ENCODE measurements around the gene SPTBN5. TPM values are rescaled to one million over a fixed set of nuclear protein-coding genes. Genes with fewer than 3 reads are reported as not detected.

The SPTBN5 gene
- total and polyA plus RNA-seq, 2 donors (not counting 1 experiment from before 2014, with no cell fraction given), result 0.55 to 1.4 TPM

- H2AFZ ChIP-seq (ENCODE audit: insufficient read depth, low read depth, low read length, poor library complexity, severe bottlenecking), result no peak overlapping the region
- H3K4me1 Mint-ChIP-seq, result peaks cover 24% of the 10 kb centered on the region
- TF ChIP-seq EZH2 (IDR thresholded peaks at IDR 0.05; ENCODE audit: borderline replicate concordance, insufficient read depth, low read depth, low read length, poor library complexity, severe bottlenecking) (no peak), CTCF (IDR thresholded peaks at IDR 0.05) (no peak)
- no peak overlapping the region for H3K9ac ChIP-seq (ENCODE audit: low read length)
- peaks cover 18 to 21% of the 10 kb centered on the region in 2 donors for H3K4me1 ChIP-seq (ENCODE audit: control insufficient read depth in 2 of 2, insufficient read depth in 2 of 2, low read length in 2 of 2)
- no peaks in the 10 kb centered on the region for H3K9me3 Mint-ChIP-seq (ENCODE audit: insufficient read depth)
- H3K27ac Mint-ChIP-seq, result no peak overlapping the region
- peaks cover 20% of the 10 kb centered on the region for H3K27me3 Mint-ChIP-seq
- peak; percentile 31 for ATAC-seq (ENCODE audit: low read depth)
- DNase-seq, result peak; percentile 36
- no peak overlapping the region for H3K4me3 ChIP-seq (ENCODE audit: control extremely low read depth in 1 of 5, extremely low read depth in 1 of 5, insufficient read depth in 1 of 5, low read depth in 2 of 5, low read length in 4 of 5)
- peaks cover 0 to 4% (median 0%) of the 10 kb centered on the region in 3 donors for H3K9me3 ChIP-seq (ENCODE audit: control extremely low read depth in 1 of 3, control insufficient read depth in 2 of 3, insufficient read depth in 1 of 3, low read length in 2 of 3)
- ChIA-PET CTCF (no interaction called here), POLR2A (interaction anchor here (0.7 kb wide), 1 partner anchor 21 kb away, joined by 3 read pairs; no protein-coding TSS in a partner anchor)
- H3K4me2 ChIP-seq (replicated peaks; ENCODE audit: low read depth, low read length, poor library complexity, severe bottlenecking), result peak overlapping the region; percentile 57
- peaks cover 0 to 29% (median 3%) of the 10 kb centered on the region in 4 experiments for H3K27me3 ChIP-seq (replicated peaks in 1 of 4; ENCODE audit: control extremely low read depth in 1 of 4, control insufficient read depth in 3 of 4, insufficient read depth in 4 of 4, low read length in 3 of 4)
- H3K36me3 ChIP-seq (replicated peaks in 1 of 2; ENCODE audit: control extremely low read depth in 1 of 2, control insufficient read depth in 1 of 2, extremely low read depth in 1 of 2, insufficient read depth in 2 of 2, low read length in 1 of 2), result no peaks in the 10 kb centered on the region
- H3K4me3 Mint-ChIP-seq, result peak overlapping the region; percentile 49
- H4K20me1 ChIP-seq (ENCODE audit: control insufficient read depth, insufficient read depth, low read length, poor library complexity, severe bottlenecking), result no peaks in the 10 kb centered on the region
- intact Hi-C loops (cut with micrococcal nuclease), result no loop called here
- H3K27ac ChIP-seq (ENCODE audit: low read length in 2 of 2), result no peak overlapping the region
- H3K79me2 ChIP-seq (ENCODE audit: control insufficient read depth, insufficient read depth, low read length), result no peaks in the 10 kb centered on the region
- WGBS (ENCODE audit: insufficient coverage), result 73% methylated on average over 10 of the region's 14 CpGs
These were observed 11.0 kb downstream of the SPTBN5 start for GRCh38 chr15:41882689-41883483.

All from B cell (primary cell).